ENCODE measurements around the gene RAD21L1. TPM values are rescaled to one million over a fixed set of nuclear protein-coding genes. Genes with fewer than 3 reads are reported as not detected.

Gene RAD21L1
- total RNA-seq, 2 experiments from 2014 or later: 0.18 TPM; not detected in 1

GRCh38 chr20:1277529-1278322 is 51.9 kb downstream of the RAD21L1 start:
- CTCF ChIA-PET: no interaction called here
- no peaks in the 10 kb centered on the region for H3K9me3 Mint-ChIP-seq (ENCODE audit: insufficient read depth)

DNA sequence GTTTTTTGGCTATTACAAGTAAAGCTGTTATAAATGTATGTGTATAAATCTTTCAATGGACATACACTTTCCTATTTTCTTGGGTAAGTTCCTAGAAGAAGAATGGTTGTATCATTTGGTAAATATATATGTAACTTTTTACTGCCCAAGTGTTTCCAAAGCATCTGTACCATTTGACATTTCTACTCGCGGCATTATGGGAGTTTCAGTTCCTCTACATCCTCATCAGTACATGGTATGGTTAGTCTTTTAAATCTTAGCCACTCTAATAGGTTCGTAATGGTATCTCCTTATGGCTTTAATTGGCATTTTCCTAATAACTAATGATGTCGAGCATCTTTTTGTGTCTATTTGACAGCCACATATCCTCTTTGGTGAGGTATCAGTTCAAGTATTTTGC is 53.1 kb downstream of the RAD21L1 start:
- ChIA-PET POLR2A (no interaction called here), CTCF (no interaction called here)

More at GRCh38 chr20:1277529-1278322, 51.9 kb downstream of the RAD21L1 start:
- POLR2A ChIA-PET: no interaction called here
- no peaks in the 10 kb centered on the region for H3K27me3 Mint-ChIP-seq (ENCODE audit: low read depth)
- no peak overlapping the region for H3K4me3 Mint-ChIP-seq
- H3K27ac Mint-ChIP-seq: no peak overlapping the region
- no peaks in the 10 kb centered on the region for H3K36me3 Mint-ChIP-seq (ENCODE audit: low read depth)
- H3K4me1 Mint-ChIP-seq (ENCODE audit: low read depth): peaks cover 7% of the 10 kb centered on the region
- DNase-seq: peak; percentile 13
- ATAC-seq: no peak

DNA sequence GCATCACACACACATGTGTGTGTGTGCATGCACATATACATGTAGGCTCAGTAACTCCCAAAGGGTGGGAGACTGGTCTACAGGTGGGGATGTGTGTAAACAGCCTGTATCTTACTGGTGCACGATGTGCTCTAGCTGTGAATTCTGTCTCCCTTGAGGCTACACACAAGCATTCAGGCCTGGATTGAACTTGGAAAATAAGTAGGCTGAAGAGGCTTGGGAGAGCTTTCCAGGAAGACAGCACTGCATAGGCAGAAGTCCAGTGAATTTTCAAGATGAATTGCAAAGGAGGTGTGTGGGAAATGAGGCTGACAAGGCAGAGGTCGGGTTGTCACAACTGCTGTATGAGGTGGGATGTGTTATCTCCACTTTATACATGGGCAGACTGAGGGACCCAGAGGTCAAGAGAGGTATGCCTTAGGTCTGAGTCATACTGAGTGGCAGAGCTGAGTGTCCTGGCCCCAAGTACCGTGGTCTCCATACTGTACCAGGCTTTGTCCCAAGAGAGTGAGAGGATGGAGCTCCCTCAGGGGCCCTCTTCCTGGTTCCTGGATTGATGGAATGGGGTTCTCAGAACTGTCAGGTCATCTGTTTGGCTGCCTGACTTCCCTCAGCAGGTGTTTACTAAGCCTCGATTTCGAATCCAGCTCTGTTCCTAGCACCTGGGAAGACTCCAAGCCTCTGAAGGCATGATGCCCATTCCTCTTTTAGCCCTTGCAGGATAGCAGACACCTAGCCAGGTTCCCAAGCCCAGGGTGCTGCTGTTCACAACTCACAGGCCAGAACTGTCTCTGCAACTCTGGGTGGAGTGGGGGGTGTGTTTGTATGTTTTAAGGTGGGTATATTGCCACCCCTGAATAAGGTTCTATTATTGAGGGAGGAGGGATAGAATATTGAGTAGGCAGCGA is 54.6 kb downstream of the RAD21L1 start:
- Mint-ChIP-seq H3K4me1 (ENCODE audit: low read depth) (peaks cover 15% of the 10 kb centered on the region), H3K27ac (no peak overlapping the region), H3K4me3 (no peak overlapping the region), H3K36me3 (ENCODE audit: low read depth) (peaks cover 3% of the 10 kb centered on the region), H3K9me3 (ENCODE audit: insufficient read depth) (no peaks in the 10 kb centered on the region), H3K27me3 (ENCODE audit: low read depth) (no peaks in the 10 kb centered on the region)
- DNase-seq: peak; percentile 6
- no peak for ATAC-seq
- POLR2A ChIA-PET: interaction anchor here (0.8 kb wide), 1 partner anchor 14 kb away, joined by 3 read pairs; the partner anchor contains the start of gene SNPH
- CTCF ChIA-PET: interaction anchor here (1.1 kb wide), 2 partner anchors 7 to 10 kb away, joined by 3 to 4 read pairs; no protein-coding TSS in a partner anchor

More for the DNA sequence above, 53.1 kb downstream of the RAD21L1 start:
- ATAC-seq (no peak), DNase-seq (no peak)
- Mint-ChIP-seq H3K9me3 (ENCODE audit: insufficient read depth) (no peaks in the 10 kb centered on the region), H3K4me3 (no peak overlapping the region), H3K27ac (no peak overlapping the region), H3K36me3 (ENCODE audit: low read depth) (no peaks in the 10 kb centered on the region), H3K4me1 (ENCODE audit: low read depth) (peaks cover 11% of the 10 kb centered on the region), H3K27me3 (ENCODE audit: low read depth) (no peaks in the 10 kb centered on the region)

DNA sequence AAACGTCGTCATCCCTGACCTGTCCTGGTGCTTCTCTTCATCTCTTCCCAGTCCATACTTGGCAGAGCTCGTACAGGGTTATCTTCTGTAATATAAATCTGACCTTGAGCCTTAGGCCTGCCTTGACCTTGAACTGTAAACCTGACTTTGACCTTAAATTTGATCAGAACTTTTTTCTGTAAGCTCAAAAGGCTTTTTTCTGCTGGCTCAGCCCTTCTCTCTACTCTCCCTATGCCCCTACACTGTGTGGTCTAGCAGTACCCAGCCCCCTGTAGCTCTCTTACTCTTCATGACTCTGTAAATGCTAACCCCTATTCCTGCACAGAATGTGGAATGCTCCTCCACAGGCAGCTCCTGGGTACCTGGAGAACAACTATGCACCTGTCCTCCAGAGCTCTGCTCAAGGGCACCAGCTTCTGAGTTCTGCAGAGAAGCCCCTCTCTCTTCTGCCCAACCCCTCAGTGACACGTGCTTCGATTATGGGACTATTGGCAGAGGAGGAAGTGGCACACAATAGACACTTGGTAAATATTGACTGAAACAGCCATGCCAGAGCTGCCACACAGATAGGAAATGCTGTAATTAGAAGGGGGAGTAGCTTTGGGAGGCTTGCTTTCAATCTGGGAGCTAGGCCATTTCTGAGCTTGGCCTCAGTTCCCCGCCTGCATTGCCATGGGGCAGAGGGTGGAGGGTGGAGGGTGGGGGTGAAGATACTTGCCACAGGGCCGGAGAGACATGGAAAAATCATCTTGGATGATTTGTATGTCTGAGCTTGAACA is 55.6 kb downstream of the RAD21L1 start:
- no peaks in the 10 kb centered on the region for H3K27me3 Mint-ChIP-seq (ENCODE audit: low read depth)
- POLR2A ChIA-PET: no interaction called here
- CTCF ChIA-PET: interaction anchor here (0.6 to 1.1 kb wide), 2 partner anchors 8 to 463 kb away, joined by 3 to 4 read pairs; no protein-coding TSS in a partner anchor
- H3K4me3 Mint-ChIP-seq: no peak overlapping the region
- ATAC-seq (no peak), DNase-seq (peak; percentile 18)
- peaks cover 3% of the 10 kb centered on the region for H3K36me3 Mint-ChIP-seq (ENCODE audit: low read depth)
- peaks cover 21% of the 10 kb centered on the region for H3K4me1 Mint-ChIP-seq (ENCODE audit: low read depth)
- no peaks in the 10 kb centered on the region for H3K9me3 Mint-ChIP-seq (ENCODE audit: insufficient read depth)
- peak overlapping the region; percentile 18 for H3K27ac Mint-ChIP-seq

- DNase-seq (no peak), ATAC-seq (no peak)
- Mint-ChIP-seq H3K27ac (no peak overlapping the region), H3K4me1 (ENCODE audit: low read depth) (peaks cover 36% of the 10 kb centered on the region), H3K27me3 (ENCODE audit: low read depth) (no peaks in the 10 kb centered on the region), H3K9me3 (ENCODE audit: insufficient read depth) (no peaks in the 10 kb centered on the region), H3K36me3 (ENCODE audit: low read depth) (peaks cover 7% of the 10 kb centered on the region), H3K4me3 (no peak overlapping the region)
- ChIA-PET CTCF (interaction anchor here (1.5 kb wide), 1 partner anchor 9 kb away, joined by 3 read pairs; no protein-coding TSS in a partner anchor), POLR2A (no interaction called here)
These were observed 57.1 kb downstream of the RAD21L1 start for GRCh38 chr20:1282966-1283365.

DNA sequence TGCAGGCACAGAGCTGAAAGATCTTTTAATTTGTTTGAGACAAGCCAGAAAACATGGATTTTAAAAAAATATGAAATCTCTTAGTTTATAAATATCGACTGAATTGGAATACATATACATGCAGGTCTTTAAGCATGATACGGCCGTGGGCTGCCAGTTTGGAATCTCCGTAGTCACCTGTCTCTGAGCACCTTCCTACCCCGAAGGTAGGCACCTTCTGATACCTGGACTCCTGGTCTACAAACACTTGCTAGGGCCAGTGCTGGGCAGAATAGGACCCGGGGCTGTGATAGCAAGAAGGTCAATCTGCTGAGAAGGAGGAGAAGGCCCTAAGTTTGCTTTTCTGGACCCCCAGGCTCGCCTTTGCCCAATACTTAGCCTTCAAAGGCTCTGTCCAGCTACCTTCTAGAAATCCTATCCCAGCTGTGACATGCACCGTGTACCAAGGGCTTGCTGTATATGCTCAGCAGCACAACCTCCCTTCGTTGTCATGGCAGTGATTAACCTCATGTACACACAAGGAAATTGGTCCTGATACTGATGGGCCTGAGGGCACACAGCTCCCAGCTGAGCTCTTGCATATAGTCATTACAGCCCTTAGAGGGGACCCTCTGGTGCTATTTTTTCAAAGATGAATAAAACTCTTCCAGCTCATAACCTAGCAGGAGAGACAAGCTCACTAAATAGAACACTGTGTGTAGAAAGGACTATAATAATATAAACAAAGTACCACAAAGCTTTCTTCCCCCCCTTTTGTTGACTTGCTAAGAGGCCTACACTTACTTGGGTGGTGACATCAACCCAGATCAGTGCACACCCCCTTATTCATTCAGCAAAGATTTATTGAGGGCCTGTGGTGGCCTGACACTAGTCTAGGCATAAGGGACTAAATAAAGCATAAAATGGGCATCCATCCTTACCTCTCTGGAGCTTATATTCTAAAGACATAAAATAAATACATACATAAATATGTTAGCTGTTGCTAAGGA is 58.0 kb downstream of the RAD21L1 start:
- no peaks in the 10 kb centered on the region for H3K9me3 Mint-ChIP-seq (ENCODE audit: insufficient read depth)
- CTCF ChIA-PET: interaction anchor here (1.5 kb wide), 1 partner anchor 8 kb away, joined by 3 read pairs; no protein-coding TSS in a partner anchor

GRCh38 chr20:1286267-1287024 is 60.6 kb downstream of the RAD21L1 start:
- no peaks in the 10 kb centered on the region for H3K27me3 Mint-ChIP-seq (ENCODE audit: low read depth)
- peak overlapping the region; percentile 88 for H3K27ac Mint-ChIP-seq
- POLR2A ChIA-PET: interaction anchor here (1.1 to 1.8 kb wide), 2 partner anchors 14 to 60 kb away, joined by 3 to 5 read pairs; partner anchors contain the start of gene RAD21L1
- peak; percentile 50 for ATAC-seq
- CTCF ChIA-PET: interaction anchor here (1.0 to 1.7 kb wide), 6 partner anchors 13 to 216 kb away, joined by 3 to 7 read pairs (median 4); partner anchors contain the start of gene NSFL1C
- H3K36me3 Mint-ChIP-seq (ENCODE audit: low read depth): peaks cover 11% of the 10 kb centered on the region
- peak overlapping the region; percentile 62 for H3K4me3 Mint-ChIP-seq
- no peaks in the 10 kb centered on the region for H3K9me3 Mint-ChIP-seq (ENCODE audit: insufficient read depth)
- DNase-seq: peak; percentile 31
- peaks cover 47% of the 10 kb centered on the region for H3K4me1 Mint-ChIP-seq (ENCODE audit: low read depth)

More for the DNA sequence above, 58.0 kb downstream of the RAD21L1 start:
- Mint-ChIP-seq H3K36me3 (ENCODE audit: low read depth) (peaks cover 11% of the 10 kb centered on the region), H3K27me3 (ENCODE audit: low read depth) (no peaks in the 10 kb centered on the region), H3K4me3 (no peak overlapping the region), H3K27ac (no peak overlapping the region), H3K4me1 (ENCODE audit: low read depth) (peaks cover 39% of the 10 kb centered on the region)
- no peak for ATAC-seq
- no peak for DNase-seq
- POLR2A ChIA-PET: no interaction called here

- peak; percentile 83 for ATAC-seq
- Mint-ChIP-seq H3K9me3 (ENCODE audit: insufficient read depth) (no peaks in the 10 kb centered on the region), H3K36me3 (ENCODE audit: low read depth) (peaks cover 11% of the 10 kb centered on the region), H3K4me3 (peak overlapping the region; percentile 62), H3K27me3 (ENCODE audit: low read depth) (no peaks in the 10 kb centered on the region), H3K4me1 (ENCODE audit: low read depth) (peaks cover 43% of the 10 kb centered on the region), H3K27ac (peak overlapping the region; percentile 88)
- ChIA-PET CTCF (interaction anchor here (1.0 to 1.7 kb wide), 5 partner anchors 14 to 215 kb away, joined by 3 to 7 read pairs (median 4); partner anchors contain the start of gene NSFL1C), POLR2A (interaction anchor here (1.1 to 1.8 kb wide), 2 partner anchors 13 to 61 kb away, joined by 3 to 5 read pairs; partner anchors contain the start of gene RAD21L1)
- DNase-seq: peak; percentile 42
These were observed 61.5 kb downstream of the RAD21L1 start for GRCh38 chr20:1287306-1287705.

DNA sequence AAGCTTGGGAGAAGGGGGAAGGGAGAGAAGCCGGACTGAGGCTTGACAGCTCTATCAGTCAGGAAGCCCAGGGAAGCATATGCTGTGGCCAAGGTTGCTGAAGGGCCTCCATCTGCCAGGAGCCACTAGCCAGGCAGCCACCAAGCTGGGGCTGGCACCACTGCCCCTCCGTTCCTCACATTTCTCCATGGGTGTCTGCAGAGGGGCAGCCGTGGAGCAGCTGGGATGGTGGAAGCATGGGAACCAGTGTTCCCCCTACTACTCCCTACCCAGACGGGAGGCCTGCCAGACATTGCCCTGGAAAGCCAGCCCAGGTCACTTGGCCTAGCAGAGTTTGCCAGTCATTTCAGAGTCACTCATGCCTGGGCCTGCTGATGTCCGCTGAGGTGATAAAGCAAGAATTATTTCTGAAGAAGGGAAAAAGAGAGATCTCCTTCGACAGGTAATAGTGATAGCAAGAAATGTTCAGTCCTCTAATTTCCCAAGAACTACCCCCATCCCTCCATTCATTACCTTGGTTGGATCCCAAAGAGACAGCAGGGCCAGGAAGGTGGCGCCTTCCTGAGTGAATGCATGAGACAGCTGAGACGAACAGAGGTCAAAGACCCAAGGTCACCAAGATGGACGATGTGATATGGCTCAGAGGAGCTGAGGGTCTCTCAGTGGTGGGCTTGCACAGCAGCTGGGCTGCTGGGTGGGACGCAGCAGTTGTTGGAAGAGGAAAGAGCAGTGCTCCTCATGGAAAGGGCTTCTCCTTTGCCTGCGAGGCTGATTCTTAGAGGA is 62.1 kb downstream of the RAD21L1 start:
- CTCF ChIA-PET: interaction anchor here (1.5 to 1.7 kb wide), 2 partner anchors 15 to 75 kb away, joined by 4 to 6 read pairs; no protein-coding TSS in a partner anchor
- POLR2A ChIA-PET: interaction anchor here (0.6 kb wide), 1 partner anchor 150 kb away, joined by 3 read pairs; no protein-coding TSS in a partner anchor
- no peak for ATAC-seq
- H3K36me3 Mint-ChIP-seq (ENCODE audit: low read depth): peaks cover 11% of the 10 kb centered on the region
- no peak overlapping the region for H3K4me3 Mint-ChIP-seq
- no peak for DNase-seq
- peak overlapping the region; percentile 88 for H3K27ac Mint-ChIP-seq
- H3K27me3 Mint-ChIP-seq (ENCODE audit: low read depth): no peaks in the 10 kb centered on the region
- H3K4me1 Mint-ChIP-seq (ENCODE audit: low read depth): peaks cover 44% of the 10 kb centered on the region
- H3K9me3 Mint-ChIP-seq (ENCODE audit: insufficient read depth): no peaks in the 10 kb centered on the region
